ENCODE results near the gene FBXW7.

FBXW7 gene

DNA sequence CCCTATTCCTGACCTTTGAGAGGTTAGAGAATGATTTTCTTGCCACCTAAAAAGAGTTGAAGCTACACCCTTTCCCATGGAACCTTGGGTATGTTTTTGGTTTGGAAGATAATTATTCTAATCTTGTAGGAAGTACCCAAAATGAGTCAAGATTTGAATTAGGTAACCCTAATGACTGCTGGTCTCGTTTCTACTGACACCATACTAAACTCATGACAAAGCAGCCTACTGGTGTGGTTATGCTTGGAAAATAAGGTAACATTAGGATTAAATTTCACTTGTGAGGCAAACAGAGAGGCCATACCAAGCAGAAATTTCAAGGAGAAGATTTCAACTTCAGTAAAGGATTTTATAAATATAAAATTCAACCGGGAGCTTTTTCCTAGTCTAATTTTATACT, 107.9 kb downstream of the FBXW7 start:
- no peak for DNase-seq (ENCODE audit: low spot score)

DNA sequence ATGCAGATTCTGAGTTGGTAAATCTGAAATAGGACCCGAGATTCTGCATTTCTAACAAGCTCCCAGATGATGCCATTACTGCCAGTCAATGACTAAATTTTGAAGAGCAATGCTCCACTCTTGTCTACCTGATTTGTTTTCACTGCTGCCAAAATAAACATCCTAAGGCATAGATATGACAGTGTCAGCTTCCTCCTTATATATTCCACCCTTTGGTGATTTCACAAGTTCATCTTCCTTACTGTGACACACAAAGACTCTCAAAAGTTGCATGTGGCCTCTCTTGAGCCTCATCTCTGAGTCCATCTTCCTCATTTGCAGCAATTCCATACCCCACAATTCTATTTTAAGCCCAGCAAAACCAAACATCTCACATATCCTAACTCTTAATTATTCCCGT, 110.9 kb downstream of the FBXW7 start:
- no peak for DNase-seq (ENCODE audit: low spot score)

DNA sequence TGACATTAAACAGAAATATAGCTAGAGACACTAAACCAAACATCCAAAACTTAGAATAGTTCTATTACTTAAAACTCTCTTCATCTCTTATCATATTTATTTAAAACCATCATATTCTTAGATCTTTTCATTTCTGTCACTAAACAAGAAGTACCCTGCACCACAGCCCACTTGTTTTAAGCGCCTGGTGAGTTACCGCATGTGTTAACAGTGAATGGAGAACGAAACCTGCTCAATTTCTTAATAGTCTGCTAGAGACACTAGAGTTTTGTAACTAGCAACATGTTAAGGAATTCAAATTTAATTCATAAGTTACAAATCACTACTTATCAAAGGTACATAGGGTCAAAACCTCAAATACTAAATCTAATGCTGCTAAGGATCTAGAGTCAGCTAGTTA, 111.5 kb downstream of the FBXW7 start:
- no peak for DNase-seq (ENCODE audit: low spot score)

DNA sequence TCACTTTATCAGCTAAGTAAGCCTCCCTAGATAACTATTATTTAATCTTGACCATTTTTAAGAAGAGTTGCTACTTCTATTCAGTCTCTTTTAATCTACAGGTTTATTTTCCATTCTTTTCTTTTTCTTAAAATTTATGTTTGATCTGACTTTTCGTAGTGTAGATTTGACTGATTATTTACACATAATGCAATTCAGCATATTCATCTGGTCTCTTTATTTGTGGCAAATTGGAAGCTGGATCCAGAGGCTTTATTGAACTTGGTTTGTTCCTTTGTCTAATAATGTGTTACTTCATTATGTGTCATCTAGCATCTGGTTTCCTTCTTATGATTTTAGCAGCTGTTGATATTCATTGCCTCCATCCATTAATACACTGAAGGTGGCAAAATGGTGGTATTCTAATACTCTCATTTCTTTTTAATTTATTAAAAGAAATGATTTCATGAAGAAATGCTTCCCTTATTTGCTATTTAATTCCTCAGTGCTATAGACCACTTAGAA, 113.0 kb downstream of the FBXW7 start:
- DNase-seq (ENCODE audit: low spot score), result no peak

DNA sequence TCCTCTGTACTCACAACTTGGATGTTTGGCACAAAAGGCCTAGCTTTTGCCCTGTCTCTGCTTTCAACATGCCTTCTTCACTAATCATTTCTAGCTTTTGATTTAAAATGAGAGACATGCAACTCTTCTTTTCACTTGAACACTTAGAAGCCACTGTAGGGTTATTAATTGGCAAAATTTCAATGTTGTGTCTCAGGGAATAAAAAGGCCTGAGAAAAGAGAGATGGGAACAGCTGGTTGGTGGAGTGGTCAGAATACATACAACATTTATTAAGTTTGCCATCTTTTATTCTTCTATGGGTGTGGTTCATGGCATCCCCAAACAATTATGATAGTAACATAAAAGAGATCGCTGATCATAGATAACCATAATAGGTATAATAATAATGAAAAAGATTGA, 114.3 kb downstream of the FBXW7 start:
- no peak for DNase-seq (ENCODE audit: low spot score)

GRCh38 chr4:152419809-152420208, 116.1 kb downstream of the FBXW7 start:
- no peak for DNase-seq (ENCODE audit: low spot score)

DNA sequence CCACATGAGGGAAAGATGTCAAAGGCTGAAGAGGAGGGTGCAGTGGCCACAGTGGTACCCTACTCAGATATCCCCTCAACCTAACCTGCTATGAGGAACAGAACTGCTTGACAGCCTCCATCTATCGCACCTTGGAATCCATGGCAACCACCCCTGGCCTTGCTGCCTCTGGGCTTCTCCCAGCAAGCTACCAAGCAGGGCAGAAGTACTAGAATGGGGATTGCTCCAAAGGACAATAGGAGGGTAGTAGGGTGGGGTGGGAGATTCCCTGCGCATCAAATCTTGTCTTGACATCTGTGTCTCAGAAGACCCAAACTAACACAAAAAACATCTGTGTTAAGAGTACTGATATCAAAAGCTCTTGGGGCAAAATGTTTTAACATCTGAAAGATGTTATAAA, 118.2 kb downstream of the FBXW7 start:
- no peak for DNase-seq (ENCODE audit: low spot score)

DNA sequence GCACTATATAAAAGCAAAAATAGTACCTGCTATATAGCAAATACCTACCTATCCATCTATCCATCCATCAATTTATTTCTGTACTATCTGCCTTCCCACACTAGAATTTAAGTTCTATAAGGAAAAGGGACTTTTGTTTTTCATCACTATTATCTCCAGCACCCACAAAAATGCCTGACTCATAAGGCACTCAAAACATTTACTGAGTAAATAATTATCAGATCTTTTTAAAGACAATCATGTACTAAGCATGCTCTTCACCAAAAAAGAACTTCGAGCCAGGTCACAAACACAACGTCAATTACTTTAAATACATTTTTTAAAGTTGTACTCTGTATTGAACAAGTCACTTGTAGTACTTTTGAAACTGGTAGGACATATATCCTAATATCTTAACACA, 119.9 kb downstream of the FBXW7 start:
- DNase-seq (ENCODE audit: low spot score), result no peak

- DNase-seq (ENCODE audit: low spot score), result peak; percentile 56
Observed at GRCh38 chr4:152408514-152409327, 127.2 kb downstream of the FBXW7 start.

DNA sequence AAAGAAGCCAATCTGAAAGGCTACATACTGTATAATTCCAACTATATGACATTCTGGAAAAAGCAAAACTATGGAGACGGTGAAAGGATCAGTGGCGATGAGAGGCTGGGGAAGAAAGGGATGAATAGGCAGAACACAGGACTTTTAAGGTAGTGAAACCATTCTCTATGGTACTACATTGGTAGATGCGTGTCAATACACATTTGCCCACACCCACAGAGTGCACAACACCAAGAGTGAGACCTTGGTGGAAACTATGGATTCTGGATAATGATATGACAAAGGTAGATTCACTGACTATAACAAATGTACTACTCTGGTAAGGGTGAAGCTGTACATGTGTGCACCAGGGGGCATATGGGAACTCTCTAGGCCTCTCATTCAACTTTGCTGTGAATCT, 134.5 kb downstream of the FBXW7 start:
- DNase-seq (ENCODE audit: low spot score), result no peak

- peak; percentile 28 for DNase-seq (ENCODE audit: low spot score)
Observed at GRCh38 chr4:152399246-152399645, 136.6 kb downstream of the FBXW7 start.

GRCh38 chr4:152398060-152398459, 137.8 kb downstream of the FBXW7 start:
- DNase-seq (ENCODE audit: low spot score), result peak; percentile 15

DNA sequence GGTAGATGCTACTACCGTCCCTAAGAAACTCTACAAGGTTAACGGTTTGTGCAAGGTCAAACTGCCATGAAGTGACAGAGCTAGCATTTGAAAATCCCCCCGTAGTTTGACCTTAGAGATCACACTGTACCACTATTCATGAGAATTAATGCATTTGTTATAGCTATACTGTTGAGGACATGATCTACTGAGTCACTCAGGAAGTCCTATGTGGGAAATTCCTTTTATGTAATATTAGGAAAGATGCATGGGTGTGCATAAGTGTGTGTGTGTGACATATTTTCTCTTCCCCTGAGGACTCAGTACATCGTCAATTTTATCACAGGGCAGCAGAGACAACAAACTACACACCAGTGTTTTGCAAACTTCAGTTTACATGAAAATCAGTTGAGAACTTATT, 141.1 kb downstream of the FBXW7 start:
- DNase-seq (ENCODE audit: low spot score), result no peak

- no peak for DNase-seq (ENCODE audit: low spot score)
Observed at GRCh38 chr4:152392079-152392478, 143.8 kb downstream of the FBXW7 start.

DNA sequence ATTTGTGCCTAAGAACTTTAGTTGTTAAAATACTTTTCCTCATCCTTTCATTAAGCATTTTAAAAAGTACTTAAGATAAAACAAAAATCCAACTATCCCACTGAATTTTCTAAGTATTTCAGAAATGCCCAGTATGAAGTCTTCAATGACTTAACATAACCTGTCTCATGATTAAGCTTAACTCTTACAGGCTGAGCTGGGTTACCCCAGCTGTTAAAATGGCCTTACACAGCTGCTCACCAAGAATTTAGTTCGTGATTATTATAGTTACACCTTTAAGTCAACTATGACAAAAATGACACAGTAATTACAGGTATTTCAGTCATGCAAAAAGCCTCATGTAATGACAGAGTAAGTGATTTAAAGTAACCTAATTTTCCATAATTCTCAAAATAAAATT, 145.7 kb downstream of the FBXW7 start:
- DNase-seq (ENCODE audit: low spot score), result no peak

GRCh38 chr4:152389359-152389758, 146.5 kb downstream of the FBXW7 start:
- no peak for DNase-seq (ENCODE audit: low spot score)

DNA sequence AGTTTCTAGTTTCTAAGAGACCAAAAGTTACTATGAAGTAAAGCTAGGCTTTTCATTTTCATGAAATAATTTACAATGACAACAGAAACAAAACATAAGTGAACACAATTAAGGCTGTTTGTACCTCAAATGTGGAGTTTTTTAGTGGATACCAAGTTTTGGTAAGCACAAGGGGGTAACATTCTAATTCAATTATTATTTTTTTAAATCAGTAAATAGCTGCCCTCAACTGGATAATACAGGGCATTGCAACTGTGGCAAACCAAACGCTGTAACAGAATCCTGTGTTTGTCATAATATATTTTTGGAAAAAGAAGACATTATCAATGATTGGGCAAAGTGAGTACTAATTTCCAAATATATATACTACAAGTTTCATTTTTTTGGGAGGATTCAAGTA, 150.3 kb downstream of the FBXW7 start:
- DNase-seq (ENCODE audit: low spot score), result no peak

DNA sequence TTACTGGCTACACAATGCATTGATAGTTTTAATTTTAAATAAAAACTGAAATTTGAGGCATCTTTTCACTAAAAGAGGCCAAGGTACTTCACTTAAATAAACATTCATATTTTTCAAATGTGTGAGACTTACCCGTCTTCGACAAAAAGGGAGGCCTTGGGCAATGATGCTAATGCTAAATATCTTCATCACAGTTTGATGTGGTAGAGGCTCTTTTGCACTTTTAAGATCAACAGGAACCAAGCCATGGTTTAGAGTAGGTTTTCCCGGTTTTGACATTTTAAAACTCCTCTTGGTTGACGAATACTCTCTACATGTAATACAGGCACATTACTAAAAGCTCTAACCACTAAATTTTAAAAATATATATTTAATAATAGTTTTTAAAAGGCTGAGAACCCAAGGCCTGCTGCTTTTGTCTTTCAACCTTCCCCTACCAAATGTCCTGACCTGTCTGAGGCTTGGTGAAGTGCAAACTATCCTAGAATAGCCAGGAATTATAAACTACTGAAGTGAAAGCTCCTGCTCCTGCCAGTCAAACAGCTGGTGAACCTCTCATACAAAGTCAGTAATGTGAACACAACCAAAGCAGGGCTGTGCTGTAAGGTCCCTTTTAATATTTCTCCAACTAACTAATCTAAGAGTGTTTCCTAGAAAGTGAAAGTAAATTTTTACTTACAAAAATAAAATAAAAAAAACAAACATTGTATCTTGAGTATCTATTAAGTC, 153.7 kb downstream of the FBXW7 start:
- DNase-seq (ENCODE audit: low spot score), result no peak

DNA sequence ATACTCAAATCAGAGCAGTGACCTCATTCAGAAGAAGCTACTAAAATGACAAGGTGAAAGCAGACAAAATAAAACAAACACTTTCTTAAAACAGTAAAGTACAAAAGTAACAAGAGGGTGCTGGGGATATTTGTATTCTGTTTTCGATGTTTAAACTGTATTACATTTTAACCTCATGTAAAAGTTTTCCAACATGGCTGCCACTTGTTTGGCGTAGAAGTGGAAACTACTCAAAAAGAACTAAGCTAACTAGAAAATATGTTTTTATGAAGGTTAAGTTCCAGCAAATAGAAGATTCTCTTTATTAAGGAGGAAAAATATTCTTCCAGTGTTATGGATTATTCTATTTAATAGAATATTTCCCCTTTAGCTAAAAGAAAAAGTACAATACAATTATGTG, 155.0 kb downstream of the FBXW7 start:
- no peak for DNase-seq (ENCODE audit: low spot score)

DNA sequence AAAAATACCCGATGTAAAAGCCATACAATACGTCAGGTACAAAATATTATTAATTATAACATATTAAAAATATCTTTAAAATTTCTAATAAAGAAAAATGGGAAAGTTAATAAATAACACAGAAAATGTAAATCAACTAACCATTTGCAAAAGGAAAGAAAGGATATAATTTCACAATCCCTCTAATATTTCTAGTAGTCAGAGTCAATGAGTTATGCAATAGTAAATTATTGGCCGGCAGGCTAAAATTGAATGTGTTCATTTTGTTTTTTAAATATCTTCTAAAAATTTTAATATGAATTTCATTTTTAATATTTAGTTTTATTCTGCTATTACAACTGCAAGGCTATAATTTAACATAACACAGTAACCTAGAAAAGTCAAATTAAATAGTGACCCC, 155.7 kb downstream of the FBXW7 start:
- no peak for DNase-seq (ENCODE audit: low spot score)

DNA sequence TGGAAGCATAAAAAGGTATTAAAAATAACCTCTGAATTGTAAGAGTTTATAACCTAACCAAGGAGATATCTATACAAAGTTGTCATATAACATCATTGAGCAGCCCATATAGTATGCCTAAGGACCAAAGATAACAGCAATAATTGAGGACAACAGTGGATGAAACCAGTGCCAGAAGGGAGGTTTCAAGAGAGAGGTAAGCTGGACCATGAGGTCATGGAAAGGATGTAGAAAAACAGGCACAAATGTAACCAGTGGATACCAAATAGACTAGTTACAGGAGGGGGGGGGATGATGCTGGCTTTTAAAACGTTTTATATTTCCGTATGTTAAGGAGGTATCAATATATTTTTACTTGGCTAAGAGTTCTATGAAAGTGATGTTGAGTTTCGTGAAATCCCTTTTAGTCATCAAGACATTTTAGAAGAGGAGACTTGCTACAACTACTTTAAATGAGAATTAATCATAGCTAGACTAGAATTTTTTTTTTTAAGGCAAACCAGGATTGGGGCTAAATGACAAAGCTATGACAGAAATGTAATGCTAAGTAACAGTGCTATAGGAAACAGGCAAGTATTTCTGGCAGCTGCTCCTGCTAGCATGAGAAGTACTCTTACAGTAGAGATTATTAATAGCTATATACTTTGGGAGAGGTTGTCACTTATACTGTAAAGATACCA, 161.1 kb downstream of the FBXW7 start:
- no peak for DNase-seq (ENCODE audit: low spot score)

DNA sequence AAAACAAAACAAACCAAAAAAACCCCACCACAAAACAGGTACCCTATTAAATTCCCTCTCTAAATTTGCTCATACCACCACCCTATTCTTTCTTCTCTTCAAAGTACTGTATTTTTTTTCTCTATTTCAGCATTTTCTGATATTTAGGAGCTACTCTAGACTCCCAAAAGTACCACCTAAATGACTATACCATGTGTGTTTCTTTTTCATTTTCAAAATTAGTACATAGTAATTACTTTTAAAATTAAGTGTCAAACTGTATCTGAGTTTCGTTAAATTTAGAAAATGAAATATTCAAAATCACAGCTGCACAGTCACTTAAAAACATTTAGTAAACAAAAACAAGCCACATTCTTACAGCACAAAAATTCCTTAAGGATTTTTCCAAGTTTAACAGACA, 161.7 kb downstream of the FBXW7 start:
- DNase-seq (ENCODE audit: low spot score), result no peak

- no peak for DNase-seq (ENCODE audit: low spot score)
Observed at GRCh38 chr4:152372444-152372843, 163.4 kb downstream of the FBXW7 start.

All from pons (tissue), 1 donor.